Measurements from ENCODE around the gene RHBDL1.

DNA sequence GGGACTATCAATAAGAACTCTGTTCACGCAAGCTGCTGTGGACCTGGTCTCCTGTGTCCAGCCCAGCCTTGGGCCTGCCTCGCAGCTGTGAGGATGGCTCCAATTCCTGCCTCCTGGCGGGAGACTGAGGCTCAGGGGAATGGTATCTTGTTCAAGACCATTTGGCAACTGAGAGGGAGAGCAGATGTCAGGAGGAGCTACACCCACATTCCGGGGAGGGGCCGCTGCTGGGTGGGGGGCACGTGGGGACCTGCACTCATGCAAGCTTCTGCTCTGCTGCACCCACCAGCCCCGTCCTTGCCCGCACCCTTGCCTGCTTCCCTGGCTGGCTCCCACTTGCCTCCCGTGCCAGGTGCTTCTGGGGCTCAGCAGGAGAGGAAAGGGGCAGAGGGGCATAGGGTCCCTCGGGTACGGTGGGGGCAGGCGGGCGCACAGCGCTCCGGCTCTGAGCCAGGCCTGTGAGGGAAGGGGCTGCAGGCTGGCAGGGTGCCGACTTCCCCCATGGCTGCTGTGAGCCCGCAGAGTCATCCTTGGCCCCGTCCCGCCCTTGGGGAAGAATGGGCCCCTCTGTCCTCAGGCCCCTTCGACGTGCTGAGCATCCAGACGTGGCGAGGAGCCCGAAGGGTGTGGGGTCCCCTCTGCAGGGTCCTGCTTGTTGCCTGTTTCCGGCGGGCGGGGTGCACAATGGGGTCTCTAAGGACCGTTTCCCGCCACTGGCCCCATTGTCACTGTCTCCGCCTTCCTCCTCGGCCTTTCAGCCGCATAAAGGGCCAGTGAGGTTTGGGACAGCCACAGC lies 42.2 kb downstream of the RHBDL1 start:
- TF ChIP-seq EZH2 (IDR thresholded peaks at IDR 0.05; ENCODE audit: insufficient read depth, poor library complexity, severe bottlenecking), result no peak
- TF ChIP-seq EZH2phosphoT487 (IDR thresholded peaks at IDR 0.05; ENCODE audit: insufficient read depth, low read depth), result no peak
